Inflammatory macrophage treated with lipopolysaccharide for 4 hours (primary cell): ENCODE data around the gene BIN1.

Source experiments
- DNase-seq: peaks from one replicate; pipeline ENCODE4 v3.0.0-alpha.2; 2020

Gene BIN1

GRCh38 chr2:127071901-127072328 lies 35.0 kb downstream of the BIN1 start:
- no peak for DNase-seq

GRCh38 chr2:127070221-127070620 lies 36.7 kb downstream of the BIN1 start:
- no peak for DNase-seq

GRCh38 chr2:127069536-127069935 lies 37.4 kb downstream of the BIN1 start:
- no peak for DNase-seq

GRCh38 chr2:127069003-127069402 lies 38.0 kb downstream of the BIN1 start:
- no peak for DNase-seq

- DNase-seq: no peak
Observed at GRCh38 chr2:127068351-127068741, 38.6 kb downstream of the BIN1 start.

- peak; percentile 79 for DNase-seq
Observed at GRCh38 chr2:127067620-127068350, 39.2 kb downstream of the BIN1 start.

- peak; percentile 90 for DNase-seq
Observed at GRCh38 chr2:127066942-127067341, 40.0 kb downstream of the BIN1 start.

GRCh38 chr2:127065940-127066318 lies 41.0 kb downstream of the BIN1 start:
- no peak for DNase-seq

GRCh38 chr2:127065299-127065939 lies 41.5 kb downstream of the BIN1 start:
- no peak for DNase-seq

- peak; percentile 98 for DNase-seq
Observed at GRCh38 chr2:127064642-127065250, 42.2 kb downstream of the BIN1 start.

- no peak for DNase-seq
Observed at GRCh38 chr2:127063701-127064590, 43.0 kb downstream of the BIN1 start.

GRCh38 chr2:127061375-127062273 lies 45.3 kb downstream of the BIN1 start:
- DNase-seq: no peak

GRCh38 chr2:127060264-127060945 lies 46.5 kb downstream of the BIN1 start:
- no peak for DNase-seq

GRCh38 chr2:127059559-127059958 lies 47.4 kb downstream of the BIN1 start:
- DNase-seq: no peak

- no peak for DNase-seq
Observed at GRCh38 chr2:127058954-127059252, 48.1 kb downstream of the BIN1 start.

- no peak for DNase-seq
Observed at GRCh38 chr2:127058246-127058953, 48.6 kb downstream of the BIN1 start.

GRCh38 chr2:127057371-127058245 lies 49.3 kb downstream of the BIN1 start:
- no peak for DNase-seq

GRCh38 chr2:127056631-127057370 lies 50.2 kb downstream of the BIN1 start:
- no peak for DNase-seq

GRCh38 chr2:127056086-127056485 lies 50.9 kb downstream of the BIN1 start:
- DNase-seq: no peak
